LoVo (cell line): ENCODE measurements around the gene PDCD1.
"Not testable (repeated sequence)": the region's sequence is repeated elsewhere in the genome, so short reads cannot be mapped to it uniquely, and the experiment has no call there.

Source experiments
- DNase-seq: peaks from one replicate; pipeline ENCODE4 v3.0.0-alpha.2; 2016; ENCODE audit warnings: low spot score

PDCD1 gene

DNA sequence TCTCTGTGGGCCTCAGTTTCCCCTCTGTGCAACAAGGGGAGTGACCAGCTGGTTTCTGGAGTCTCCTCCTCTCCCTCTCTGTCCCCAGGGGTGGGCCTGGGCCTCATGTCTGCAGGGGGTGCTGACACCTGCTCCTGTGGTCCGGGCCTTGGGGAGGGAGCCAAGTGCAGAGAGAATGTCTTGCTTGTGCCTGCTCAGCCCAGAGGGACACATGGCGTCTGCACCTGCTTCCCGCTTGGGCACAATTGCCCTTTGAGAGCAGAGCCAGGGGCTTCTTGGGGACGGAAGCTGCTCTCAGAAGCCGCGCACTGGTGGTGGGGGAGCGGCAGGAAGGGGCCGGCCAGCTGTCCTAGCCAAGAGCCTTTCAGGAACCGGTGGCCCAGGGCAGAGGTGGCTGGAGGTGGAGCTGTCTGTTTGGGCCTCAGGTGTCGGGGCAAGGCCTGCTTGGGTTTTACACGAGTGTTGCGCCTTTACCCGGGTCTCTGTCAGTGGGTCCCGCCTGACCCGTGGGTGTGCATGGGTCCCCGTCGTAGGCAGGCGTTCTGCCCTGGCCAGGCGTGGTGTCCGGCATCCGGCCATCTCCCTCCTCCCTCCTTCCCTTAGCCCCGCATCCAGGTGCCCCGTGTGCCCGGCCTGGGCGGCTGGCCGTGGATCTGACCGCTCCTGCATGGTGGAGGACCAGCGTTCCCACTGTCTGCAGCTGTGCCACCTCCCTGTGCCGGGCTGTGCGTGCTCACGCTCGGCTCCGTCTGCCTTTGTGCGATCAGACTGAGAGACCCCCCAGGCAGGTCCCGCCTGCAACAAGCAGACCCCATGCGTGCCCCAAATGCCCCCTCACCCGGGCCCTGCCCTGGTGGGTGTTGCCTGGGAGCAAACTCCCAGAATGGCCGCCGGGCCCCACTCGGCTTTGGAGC lies 45.7 kb downstream of the PDCD1 start:
- no peak for DNase-seq

GRCh38 chr2:241811952-241812729 lies 46.6 kb downstream of the PDCD1 start:
- no peak for DNase-seq

- DNase-seq: no peak
These were observed 47.3 kb downstream of the PDCD1 start for GRCh38 chr2:241811201-241811951.

DNA sequence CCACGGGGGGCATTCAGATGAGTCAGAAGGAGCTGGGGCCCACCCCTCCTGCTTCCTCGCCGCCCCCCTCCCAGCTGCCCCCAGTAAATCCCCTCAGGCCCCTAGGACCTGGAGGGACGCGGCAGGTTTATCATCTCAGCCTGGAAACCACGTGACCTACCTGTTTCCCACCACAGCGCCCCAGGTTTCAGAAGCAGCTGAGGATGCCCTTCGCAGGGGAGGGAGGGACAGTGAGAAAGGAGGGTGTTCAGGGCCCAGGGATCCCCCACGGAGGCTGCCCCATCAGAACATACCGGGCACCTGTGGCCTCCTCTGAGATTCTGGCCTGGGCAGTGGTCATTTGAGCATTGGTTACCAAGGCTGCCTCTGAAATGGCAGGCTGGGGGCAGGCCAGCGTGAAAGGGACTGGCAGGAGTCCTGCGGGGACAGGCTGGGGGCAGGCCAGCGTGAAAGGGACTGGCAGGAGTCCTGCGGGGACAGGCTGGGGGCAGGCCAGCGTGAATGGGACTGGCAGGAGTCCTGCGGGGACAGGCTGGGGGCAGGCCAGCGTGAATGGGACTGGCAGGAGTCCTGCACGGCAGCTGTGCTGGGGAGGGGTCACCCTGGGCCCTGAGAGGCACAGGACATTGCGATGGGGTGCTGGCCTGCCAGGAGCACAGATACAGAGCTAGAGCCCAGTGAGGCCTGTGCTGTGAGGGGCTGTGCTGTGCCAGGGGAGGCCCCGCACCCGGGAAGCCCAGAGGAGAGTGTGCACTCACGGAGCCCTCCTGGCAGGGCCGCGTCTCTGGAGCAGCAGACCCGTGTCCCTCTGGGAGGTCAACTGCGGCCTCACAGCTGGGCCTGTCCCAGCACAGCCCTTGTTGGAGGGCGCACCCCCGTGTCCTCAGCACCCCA lies 48.1 kb downstream of the PDCD1 start:
- no peak for DNase-seq

GRCh38 chr2:241809383-241810306 lies 49.0 kb downstream of the PDCD1 start:
- DNase-seq: no peak

GRCh38 chr2:241808721-241809382 lies 49.8 kb downstream of the PDCD1 start, which contains the start of gene NEU4:
TSS of gene NEU4 (plus strand) at chr2:241809193. CDS start at chr2:241814485, 5,292 bp downstream.
- no peak for DNase-seq

- DNase-seq: no peak
These were observed 50.5 kb downstream of the PDCD1 start for GRCh38 chr2:241808051-241808720.

GRCh38 chr2:241806217-241806616 lies 52.5 kb downstream of the PDCD1 start:
- DNase-seq: not testable (repeated sequence)

DNA sequence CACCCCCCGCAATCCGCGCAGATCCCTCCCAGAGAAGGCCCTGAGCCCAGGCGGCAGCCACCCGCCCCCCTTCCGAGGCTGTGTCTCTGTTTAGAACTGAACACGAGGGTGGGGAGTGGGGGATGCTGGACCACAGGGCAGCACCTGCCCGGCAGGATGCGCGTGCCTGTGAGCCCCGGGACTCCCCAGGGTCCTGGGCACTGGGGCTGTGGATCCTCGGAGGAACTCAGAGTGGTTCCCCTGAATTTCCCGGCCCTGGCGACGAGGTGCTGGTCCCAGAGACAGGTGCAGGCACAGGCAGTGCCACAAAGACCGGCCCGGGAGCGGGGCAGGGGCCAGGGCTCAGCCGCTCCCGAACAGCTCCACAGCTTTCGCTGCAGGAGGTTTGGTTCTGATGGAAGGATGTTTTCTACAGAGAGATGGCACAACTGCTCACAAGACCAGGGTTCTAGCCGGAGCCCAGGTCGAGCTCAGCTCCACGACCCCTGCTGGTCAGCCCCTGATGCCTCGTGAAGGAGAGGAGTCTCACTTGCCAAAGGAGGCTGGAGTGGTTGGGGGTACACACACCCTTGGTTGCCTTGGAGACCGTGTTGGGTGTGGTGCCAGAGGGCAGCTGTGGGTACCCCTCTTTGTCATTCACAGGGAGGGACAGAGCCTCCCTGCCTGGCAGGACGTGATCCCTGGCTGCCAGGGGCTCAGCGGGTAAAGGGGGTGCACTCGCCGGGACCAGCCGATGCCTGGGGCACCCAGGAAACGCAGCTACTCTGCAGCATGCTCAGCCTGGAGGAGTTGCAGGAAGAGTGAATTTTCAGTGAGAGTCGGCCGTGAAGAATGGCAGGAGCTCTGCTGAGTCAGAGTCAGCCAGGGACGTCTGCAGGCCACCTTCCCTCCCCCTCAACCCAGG lies 54.1 kb downstream of the PDCD1 start:
- DNase-seq: no peak

DNA sequence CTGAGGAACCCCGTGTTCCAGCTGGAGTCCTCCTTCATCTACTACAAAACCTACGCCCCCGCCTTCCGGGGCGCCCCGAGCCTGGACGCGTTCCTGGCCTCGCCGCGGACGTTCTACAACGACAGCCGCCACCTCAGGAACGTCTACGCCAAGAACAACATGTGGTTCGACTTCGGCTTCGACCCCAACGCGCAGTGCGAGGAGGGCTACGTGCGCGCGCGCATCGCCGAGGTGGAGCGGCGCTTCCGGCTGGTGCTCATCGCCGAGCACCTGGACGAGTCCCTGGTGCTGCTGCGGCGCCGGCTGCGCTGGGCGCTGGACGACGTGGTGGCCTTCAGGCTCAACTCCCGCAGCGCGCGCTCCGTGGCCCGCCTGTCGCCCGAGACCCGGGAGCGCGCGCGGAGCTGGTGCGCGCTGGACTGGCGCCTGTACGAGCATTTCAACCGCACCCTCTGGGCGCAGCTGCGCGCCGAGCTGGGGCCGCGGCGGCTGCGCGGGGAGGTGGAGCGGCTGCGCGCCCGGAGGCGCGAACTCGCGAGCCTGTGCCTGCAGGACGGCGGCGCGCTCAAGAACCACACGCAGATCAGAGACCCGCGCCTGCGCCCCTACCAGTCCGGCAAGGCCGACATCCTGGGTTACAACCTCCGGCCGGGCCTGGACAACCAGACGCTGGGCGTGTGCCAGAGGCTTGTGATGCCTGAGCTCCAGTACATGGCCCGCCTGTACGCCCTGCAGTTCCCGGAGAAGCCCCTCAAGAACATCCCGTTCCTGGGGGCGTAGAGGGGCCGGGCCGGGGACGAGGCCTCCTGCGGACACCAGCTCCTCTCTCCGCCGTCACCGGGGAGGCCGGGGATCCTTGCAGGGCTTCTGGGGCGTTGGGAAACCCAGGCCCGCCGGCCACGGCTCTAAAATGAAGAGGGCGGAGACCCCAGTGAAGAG lies 55.0 kb downstream of the PDCD1 start:
- DNase-seq: no peak

DNA sequence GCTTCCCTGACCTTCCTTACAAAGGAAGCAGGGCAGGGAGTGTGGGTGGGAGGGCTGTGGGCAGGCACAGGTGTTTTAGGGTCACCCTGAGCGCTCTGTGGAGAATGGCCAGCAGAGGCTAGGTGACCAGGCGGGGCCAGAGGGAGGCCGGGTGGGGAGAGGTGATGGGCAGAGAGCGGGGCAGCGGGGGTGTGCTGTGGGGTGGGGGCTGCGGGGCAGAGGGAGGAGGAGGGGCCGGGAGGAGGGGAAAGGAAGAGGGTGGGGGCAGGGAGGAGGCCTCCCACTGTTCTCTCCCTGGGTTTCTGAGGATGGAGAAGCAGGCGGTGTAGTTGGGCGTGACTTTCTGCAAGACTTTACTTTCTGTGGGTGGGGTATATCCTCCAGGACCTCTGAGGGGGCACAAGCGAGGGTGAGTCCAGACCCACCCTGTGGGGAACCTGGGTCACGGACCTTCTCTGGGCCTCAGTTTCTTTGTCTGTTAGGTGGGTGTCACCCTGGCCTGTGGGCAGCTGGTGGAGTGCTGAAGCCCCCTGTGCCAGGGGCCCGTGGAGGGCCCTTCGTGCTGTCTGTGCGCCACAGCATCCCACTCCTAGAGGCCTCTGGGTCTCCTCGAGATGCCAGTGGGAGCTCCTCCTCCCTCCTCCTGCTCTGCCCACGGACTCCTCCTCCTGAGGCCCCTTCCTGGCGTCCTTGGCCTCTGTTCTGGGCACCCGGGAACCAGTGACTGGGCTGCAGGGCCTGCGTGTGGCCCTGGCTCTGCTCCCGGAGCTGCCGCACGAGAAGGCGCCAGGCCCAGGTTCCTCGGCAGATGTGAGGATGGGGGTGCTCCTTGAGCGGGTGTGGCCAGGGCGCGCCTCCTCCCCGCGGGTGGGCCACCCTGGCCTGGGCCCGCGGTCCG lies 56.0 kb downstream of the PDCD1 start:
- DNase-seq: no peak

DNA sequence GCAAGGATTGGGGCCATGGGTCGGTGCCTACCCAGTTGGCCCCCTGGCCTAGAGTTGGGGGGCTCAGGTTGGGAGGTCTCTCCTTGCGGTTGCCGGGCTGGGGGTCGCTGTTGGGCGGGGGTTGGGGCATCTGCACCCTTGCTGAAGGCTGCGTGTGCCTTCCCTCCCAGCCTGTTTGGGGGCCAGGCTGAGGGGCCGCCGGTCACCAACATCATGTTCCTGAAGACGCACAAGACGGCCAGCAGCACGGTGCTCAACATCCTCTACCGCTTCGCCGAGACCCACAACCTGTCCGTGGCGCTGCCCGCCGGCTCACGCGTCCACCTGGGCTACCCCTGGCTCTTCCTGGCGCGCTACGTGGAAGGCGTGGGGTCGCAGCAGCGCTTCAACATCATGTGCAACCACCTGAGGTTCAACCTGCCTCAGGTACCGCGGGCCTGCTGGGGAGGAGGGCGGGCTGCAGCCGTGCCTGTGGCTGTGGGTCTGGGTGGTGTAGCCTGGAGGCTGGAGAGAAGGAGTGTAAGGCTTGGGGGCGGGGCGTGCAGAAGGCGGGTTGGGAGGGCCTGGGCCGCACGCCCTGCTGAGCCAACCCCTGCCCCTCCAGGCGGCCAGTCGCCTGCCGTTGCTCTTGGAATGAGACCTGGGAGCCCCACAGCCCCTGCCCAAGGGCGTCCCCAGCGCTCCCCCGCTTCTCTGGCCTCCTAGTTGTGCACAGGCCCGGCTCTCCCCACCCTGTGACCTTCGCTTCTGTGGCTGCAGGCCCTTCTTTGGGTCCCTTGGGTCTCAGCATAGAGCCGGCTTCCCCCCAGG lies 56.9 kb downstream of the PDCD1 start:
- DNase-seq: no peak

DNA sequence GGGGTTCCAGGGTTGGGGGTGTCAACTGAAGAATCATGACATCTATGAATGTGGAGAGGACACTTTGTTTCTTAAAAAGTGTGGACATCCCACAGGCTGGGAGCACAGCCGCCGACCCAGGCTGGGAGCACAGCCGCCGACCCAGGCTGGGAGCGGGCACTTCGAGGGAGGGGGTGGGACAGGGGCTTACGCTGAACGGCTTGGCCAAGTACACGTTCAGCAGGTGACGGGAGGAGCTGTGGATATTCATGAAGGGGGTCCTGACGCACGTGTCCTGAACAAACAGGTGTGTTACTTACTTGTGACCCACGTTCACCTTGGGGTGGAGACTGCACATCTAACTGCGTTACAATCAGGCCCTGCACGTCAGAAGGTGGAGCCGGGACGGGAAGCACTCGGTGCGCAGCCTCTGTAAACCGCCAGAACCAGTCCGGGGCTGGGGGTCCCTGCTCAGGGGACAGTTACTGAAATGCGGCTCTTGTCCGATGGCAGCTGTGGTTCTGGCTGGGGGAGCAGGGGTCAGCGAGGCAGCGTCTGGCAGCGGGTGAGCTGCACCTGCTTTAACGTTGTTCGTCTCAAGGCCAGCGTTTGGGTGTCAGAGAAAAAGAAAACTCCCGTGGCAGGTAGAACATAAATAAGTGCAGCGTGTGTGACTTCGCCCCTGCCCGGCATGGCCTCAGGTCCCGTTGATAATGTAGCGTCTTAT lies 58.3 kb downstream of the PDCD1 start:
- not testable (repeated sequence) for DNase-seq
